Measurements from ENCODE around the gene NOTCH2. TPM values are rescaled to one million over a fixed set of nuclear protein-coding genes. Genes with fewer than 3 reads are reported as not detected.
A peak's percentile ranks its signal among the peaks of the same experiment; 100 is the strongest.

NOTCH2 gene
- total RNA-seq, 8 experiments from 2014 or later: 10.1 to 70.6 (median 28.8) TPM

- WGBS, 10 experiments: 0 to 100% (median 83%) methylated on average over 1 of the region's 1 CpG; no CpG with 5 or more reads in 5 of the 10 experiments
- in situ Hi-C loops (cut with MboI; ENCODE audit: low pct_unique_long_range_greater_than_20kb in 2 of 9, low sequenced_read_pairs in 9 of 9, unreplicated experiment in 9 of 9): no loop called here
These were observed 155.4 kb downstream of the NOTCH2 start for GRCh38 chr1:119914071-119914470.

GRCh38 chr1:119912963-119913362 lies 156.5 kb downstream of the NOTCH2 start:
- in situ Hi-C loops (cut with MboI; ENCODE audit: low pct_unique_long_range_greater_than_20kb in 2 of 9, low sequenced_read_pairs in 9 of 9, unreplicated experiment in 9 of 9): no loop called here

More at GRCh38 chr1:119914071-119914470, 155.4 kb downstream of the NOTCH2 start:
- no peak for ATAC-seq (replicated peaks in 6 of 8)
- no peaks in the 10 kb centered on the region for H3K4me1 ChIP-seq (replicated peaks in 1 of 2)
- H3K4me3 ChIP-seq: no peak overlapping the region
- H3K27ac ChIP-seq: no peak overlapping the region

GRCh38 chr1:119911775-119912174 lies 157.7 kb downstream of the NOTCH2 start:
- in situ Hi-C loops (cut with MboI; ENCODE audit: low pct_unique_long_range_greater_than_20kb in 2 of 9, low sequenced_read_pairs in 9 of 9, unreplicated experiment in 9 of 9): no loop called here
- WGBS, 10 experiments: 57 to 100% (median 93%) methylated on average over 1 to 2 of the region's 2 CpGs; no CpG with 5 or more reads in 1 of the 10 experiments
- ATAC-seq (replicated peaks in 6 of 8): no peak
- Histone ChIP-seq H3K27ac (no peak overlapping the region), H3K4me3 (no peak overlapping the region), H3K4me1 (replicated peaks in 1 of 2) (no peaks in the 10 kb centered on the region)

More at GRCh38 chr1:119912963-119913362, 156.5 kb downstream of the NOTCH2 start:
- 82 to 100% (median 95%) methylated on average over 1 to 3 of the region's 3 CpGs; no CpG with 5 or more reads in 1 of the 10 experiments for WGBS, 10 experiments
- H3K4me1 ChIP-seq (replicated peaks in 1 of 2): no peaks in the 10 kb centered on the region
- H3K27ac ChIP-seq: no peak overlapping the region
- H3K4me3 ChIP-seq: no peak overlapping the region
- no peak for ATAC-seq (replicated peaks in 6 of 8)

- no peak for ATAC-seq (replicated peaks in 6 of 8)
- in situ Hi-C loops (cut with MboI; ENCODE audit: low pct_unique_long_range_greater_than_20kb in 2 of 9, low sequenced_read_pairs in 9 of 9, unreplicated experiment in 9 of 9): no loop called here
- WGBS, 10 experiments: 78 to 100% (median 97%) methylated on average over 1 to 4 of the region's 4 CpGs; no CpG with 5 or more reads in 4 of the 10 experiments
These were observed 158.8 kb downstream of the NOTCH2 start for GRCh38 chr1:119910618-119911017.

GRCh38 chr1:119909890-119910596 lies 159.4 kb downstream of the NOTCH2 start:
- in situ Hi-C loops (cut with MboI; ENCODE audit: low pct_unique_long_range_greater_than_20kb in 2 of 9, low sequenced_read_pairs in 9 of 9, unreplicated experiment in 9 of 9): no loop called here
- no peak overlapping the region for H3K4me3 ChIP-seq
- no peak overlapping the region for H3K27ac ChIP-seq
- WGBS, 10 experiments: 20 to 90% (median 71%) methylated on average over 1 to 8 of the region's 9 CpGs
- ATAC-seq (replicated peaks in 6 of 8): no peak
- no peaks in the 10 kb centered on the region for H3K4me1 ChIP-seq (replicated peaks in 1 of 2)

More at GRCh38 chr1:119910618-119911017, 158.8 kb downstream of the NOTCH2 start:
- Histone ChIP-seq H3K4me1 (replicated peaks in 1 of 2) (no peaks in the 10 kb centered on the region), H3K4me3 (no peak overlapping the region), H3K27ac (no peak overlapping the region)

GRCh38 chr1:119908661-119909060 lies 160.8 kb downstream of the NOTCH2 start:
- H3K27ac ChIP-seq: no peak overlapping the region
- ATAC-seq (replicated peaks in 6 of 8): no peak
- H3K4me1 ChIP-seq (replicated peaks in 1 of 2): no peaks in the 10 kb centered on the region
- WGBS, 10 experiments: 57 to 100% (median 87%) methylated on average over 1 to 3 of the region's 3 CpGs; no CpG with 5 or more reads in 1 of the 10 experiments
- in situ Hi-C loops (cut with MboI; ENCODE audit: low pct_unique_long_range_greater_than_20kb in 2 of 9, low sequenced_read_pairs in 9 of 9, unreplicated experiment in 9 of 9): no loop called here
- no peak overlapping the region for H3K4me3 ChIP-seq

GRCh38 chr1:119906927-119907652 lies 162.4 kb downstream of the NOTCH2 start:
- H3K27ac ChIP-seq: no peak overlapping the region
- 85 to 100% (median 96%) methylated on average over 2 to 4 of the region's 4 CpGs; no CpG with 5 or more reads in 2 of the 10 experiments for WGBS, 10 experiments
- no peak overlapping the region for H3K4me3 ChIP-seq
- in situ Hi-C loops (cut with MboI; ENCODE audit: low pct_unique_long_range_greater_than_20kb in 2 of 9, low sequenced_read_pairs in 9 of 9, unreplicated experiment in 9 of 9): no loop called here
- ATAC-seq (replicated peaks in 6 of 8): no peak
- no peaks in the 10 kb centered on the region for H3K4me1 ChIP-seq (replicated peaks in 1 of 2)

- Histone ChIP-seq H3K4me1 (replicated peaks in 1 of 2) (no peaks in the 10 kb centered on the region), H3K4me3 (no peak overlapping the region), H3K27ac (no peak overlapping the region)
- in situ Hi-C loops (cut with MboI; ENCODE audit: low pct_unique_long_range_greater_than_20kb in 2 of 9, low sequenced_read_pairs in 9 of 9, unreplicated experiment in 9 of 9): no loop called here
- no peak for ATAC-seq (replicated peaks in 6 of 8)
These were observed 166.0 kb downstream of the NOTCH2 start for GRCh38 chr1:119903443-119903835.

GRCh38 chr1:119902775-119903442 lies 166.6 kb downstream of the NOTCH2 start:
- ATAC-seq (replicated peaks in 6 of 8): no peak
- in situ Hi-C loops (cut with MboI; ENCODE audit: low pct_unique_long_range_greater_than_20kb in 2 of 9, low sequenced_read_pairs in 9 of 9, unreplicated experiment in 9 of 9): no loop called here
- WGBS, 10 experiments: 91 to 100% (median 93%) methylated on average over 1 to 4 of the region's 4 CpGs; no CpG with 5 or more reads in 5 of the 10 experiments
- Histone ChIP-seq H3K27ac (no peak overlapping the region), H3K4me1 (replicated peaks in 1 of 2) (no peaks in the 10 kb centered on the region), H3K4me3 (no peak overlapping the region)

- Histone ChIP-seq H3K27ac (no peak overlapping the region), H3K4me3 (no peak overlapping the region), H3K4me1 (replicated peaks in 1 of 2) (no peaks in the 10 kb centered on the region)
- ATAC-seq (replicated peaks in 6 of 8): no peak
- WGBS, 10 experiments: 50 to 100% (median 87%) methylated on average over 1 to 3 of the region's 3 CpGs
- in situ Hi-C loops (cut with MboI; ENCODE audit: low pct_unique_long_range_greater_than_20kb in 2 of 9, low sequenced_read_pairs in 9 of 9, unreplicated experiment in 9 of 9): no loop called here
These were observed 170.3 kb downstream of the NOTCH2 start for GRCh38 chr1:119898981-119899720.

GRCh38 chr1:119898530-119898929 lies 170.9 kb downstream of the NOTCH2 start:
- in situ Hi-C loops (cut with MboI; ENCODE audit: low pct_unique_long_range_greater_than_20kb in 2 of 9, low sequenced_read_pairs in 9 of 9, unreplicated experiment in 9 of 9): no loop called here
- peak in 2 of 8 experiments; percentile 27 to 47 for ATAC-seq (replicated peaks in 6 of 8)
- 0 to 80% (median 47%) methylated on average over 1 to 2 of the region's 2 CpGs; no CpG with 5 or more reads in 2 of the 10 experiments for WGBS, 10 experiments
- Histone ChIP-seq H3K4me3 (no peak overlapping the region), H3K27ac (no peak overlapping the region), H3K4me1 (replicated peaks in 1 of 2) (no peaks in the 10 kb centered on the region)

GRCh38 chr1:119896303-119896702 lies 173.2 kb downstream of the NOTCH2 start, which contains the start of gene ADAM30:
TSS of gene ADAM30 (minus strand) at chr1:119896515. CDS start at chr1:119896336, 179 bp downstream.
- Histone ChIP-seq H3K27ac (no peak within 1 kb of the TSS), H3K4me1 (replicated peaks in 1 of 2) (no peaks in the 10 kb centered on the region), H3K4me3 (no peak within 1 kb of the TSS)
- 45 to 97% (median 89%) methylated on average over 2 to 22 of the region's 24 CpGs for WGBS, 10 experiments
- in situ Hi-C loops (cut with MboI; ENCODE audit: low pct_unique_long_range_greater_than_20kb in 2 of 9, low sequenced_read_pairs in 9 of 9, unreplicated experiment in 9 of 9): no loop called here
- ATAC-seq (replicated peaks in 6 of 8): no peak
